Measurements from ENCODE around the gene KIF13A. TPM values are rescaled to one million over a fixed set of nuclear protein-coding genes. Genes with fewer than 3 reads are reported as not detected.
"Not testable (repeated sequence)": the region's sequence is repeated elsewhere in the genome, so short reads cannot be mapped to it uniquely, and the experiment has no call there.

Gene KIF13A
- polyA plus RNA-seq, 1 donor: 34.1 TPM

DNA sequence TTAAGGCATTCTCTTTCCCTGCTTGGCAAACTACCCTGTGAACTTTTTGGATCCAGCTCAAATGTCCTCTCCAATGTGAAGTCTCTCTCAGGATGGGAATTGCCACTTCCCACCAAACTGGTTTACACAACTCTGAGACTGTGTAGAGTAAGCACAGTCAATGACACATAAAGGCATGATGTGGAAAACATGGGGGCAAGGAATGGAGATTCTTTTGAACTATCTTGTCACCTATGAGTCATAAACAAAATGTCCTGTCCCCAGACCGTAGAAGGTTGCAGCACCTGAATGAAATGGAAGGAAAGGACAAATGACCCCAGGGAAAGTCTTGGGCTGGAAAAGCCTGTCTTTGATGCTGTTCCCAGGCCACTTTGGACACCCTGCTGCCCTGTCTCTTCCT is 11.0 kb upstream of the KIF13A start:
- no peak for DNase-seq (ENCODE audit: low read depth)

DNA sequence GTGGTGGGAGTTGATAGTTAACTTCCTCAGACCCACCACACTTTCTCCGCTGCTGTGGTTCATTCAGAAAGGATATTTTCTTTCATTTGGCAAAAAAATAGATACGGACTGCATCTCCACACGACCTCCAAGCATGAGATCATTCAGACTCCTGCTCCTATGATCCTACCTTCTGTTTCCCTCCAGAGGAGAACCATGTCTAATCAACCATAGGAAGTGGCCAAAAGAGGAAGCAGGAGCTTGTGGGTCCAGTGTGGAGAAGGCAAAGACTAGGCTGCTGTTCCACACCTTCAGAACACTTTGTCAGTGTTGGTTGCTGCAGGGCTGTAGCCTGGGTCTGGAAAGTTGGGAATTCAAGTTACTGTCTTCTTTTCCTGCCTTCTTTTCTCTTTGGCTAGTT is 10.6 kb upstream of the KIF13A start:
- DNase-seq (ENCODE audit: low read depth): no peak

DNA sequence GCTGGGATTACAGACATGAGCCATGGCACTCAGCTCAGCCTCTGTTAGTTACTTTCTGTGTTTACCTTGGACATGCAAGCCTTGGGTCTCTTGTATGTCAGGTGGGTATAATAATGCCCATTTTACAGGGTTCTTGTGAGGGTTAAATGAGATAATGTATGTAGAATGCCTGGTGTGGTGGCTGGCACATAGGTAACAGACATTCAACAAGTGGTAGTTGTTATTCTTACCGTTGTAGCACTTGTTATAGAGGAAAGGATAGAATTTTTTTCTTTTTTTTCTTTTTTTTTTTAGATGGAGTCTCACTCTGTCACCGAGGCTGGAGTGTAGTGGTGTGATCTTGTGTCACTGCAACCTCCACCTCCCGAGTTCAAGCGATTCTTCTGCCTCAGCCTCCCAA is 8.0 kb upstream of the KIF13A start:
- no peak for DNase-seq (ENCODE audit: low read depth)

DNA sequence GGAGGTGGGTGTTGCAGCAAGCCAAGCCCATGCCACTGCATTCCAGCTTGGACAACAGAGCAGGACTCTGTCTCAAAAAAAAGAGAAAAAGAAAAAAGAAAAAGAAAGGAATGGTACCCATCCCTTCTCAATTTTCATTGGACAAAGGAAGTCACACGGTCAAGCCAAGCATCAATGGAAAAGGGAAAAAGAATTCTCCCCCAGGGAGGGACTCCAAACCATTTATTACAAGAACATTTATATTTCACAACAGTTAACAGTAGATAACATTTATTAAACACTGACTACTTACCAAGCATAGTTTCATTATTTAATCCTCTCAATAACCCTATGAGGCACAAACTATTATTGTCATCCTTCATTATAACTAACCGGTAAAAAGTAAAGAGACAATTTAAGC is 6.6 kb upstream of the KIF13A start:
- DNase-seq (ENCODE audit: low read depth): no peak

DNA sequence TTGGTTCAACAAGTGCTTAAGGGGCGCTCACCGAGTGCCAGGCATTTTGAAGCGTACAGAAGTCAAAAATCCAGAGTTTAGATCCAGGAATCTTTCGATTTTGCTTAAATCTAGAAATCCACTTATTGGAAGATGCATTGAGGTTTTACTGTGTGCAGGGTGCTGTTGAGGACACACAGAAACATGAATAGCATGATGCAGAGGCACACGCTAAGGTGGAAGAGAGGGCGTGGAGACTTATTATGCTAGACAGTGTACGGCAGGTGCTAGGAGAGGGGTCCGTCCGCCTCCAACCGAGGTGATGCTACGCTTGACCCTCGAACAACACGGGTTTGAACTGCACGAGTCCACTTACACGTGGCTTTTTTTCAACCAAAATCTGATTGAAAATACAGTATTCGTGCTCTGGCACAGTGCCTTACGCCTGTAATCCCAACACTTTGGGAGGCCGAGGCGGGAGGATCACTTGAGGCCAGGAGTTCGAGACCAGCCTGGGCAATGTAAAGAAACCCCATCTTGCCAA is 1.0 kb upstream of the KIF13A start:
- DNase-seq (ENCODE audit: low read depth): no peak

DNA sequence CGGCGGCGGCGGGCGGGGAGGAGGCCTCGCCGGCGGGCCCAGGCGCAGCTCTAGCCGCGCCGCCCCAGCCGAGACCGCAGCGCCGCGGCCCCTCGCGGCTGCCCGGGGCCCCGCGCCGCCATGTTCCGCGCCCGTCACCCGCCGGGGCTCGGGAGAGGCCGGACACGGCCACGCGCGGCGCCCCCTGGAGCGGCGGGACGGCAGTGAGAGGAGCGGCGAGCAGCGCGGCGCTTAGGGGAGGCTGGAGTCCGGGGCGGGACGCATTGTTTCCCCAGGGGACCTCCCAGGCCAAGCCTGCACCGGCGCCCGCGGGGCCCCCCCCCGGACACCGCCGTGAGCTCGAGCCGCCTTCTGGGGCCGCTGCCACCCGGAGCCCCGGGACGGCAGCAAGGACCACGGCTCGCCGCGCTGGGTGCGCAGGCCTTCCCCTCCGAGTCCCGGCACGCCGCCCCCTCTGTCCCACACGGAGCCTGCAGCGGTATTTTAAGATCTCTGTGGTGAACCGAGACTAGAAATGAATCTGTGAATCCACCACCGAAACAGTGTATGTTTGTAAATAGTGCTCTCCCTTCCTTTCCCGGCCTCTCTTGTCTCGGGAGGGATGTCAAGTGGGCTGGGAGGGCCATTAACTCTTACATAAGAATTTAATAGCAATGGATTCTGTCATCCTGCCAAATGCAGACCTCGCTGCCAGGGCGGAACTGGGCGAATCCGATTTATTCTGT is 424 bp upstream of the KIF13A start:
- no peak for DNase-seq (ENCODE audit: low read depth)

DNA sequence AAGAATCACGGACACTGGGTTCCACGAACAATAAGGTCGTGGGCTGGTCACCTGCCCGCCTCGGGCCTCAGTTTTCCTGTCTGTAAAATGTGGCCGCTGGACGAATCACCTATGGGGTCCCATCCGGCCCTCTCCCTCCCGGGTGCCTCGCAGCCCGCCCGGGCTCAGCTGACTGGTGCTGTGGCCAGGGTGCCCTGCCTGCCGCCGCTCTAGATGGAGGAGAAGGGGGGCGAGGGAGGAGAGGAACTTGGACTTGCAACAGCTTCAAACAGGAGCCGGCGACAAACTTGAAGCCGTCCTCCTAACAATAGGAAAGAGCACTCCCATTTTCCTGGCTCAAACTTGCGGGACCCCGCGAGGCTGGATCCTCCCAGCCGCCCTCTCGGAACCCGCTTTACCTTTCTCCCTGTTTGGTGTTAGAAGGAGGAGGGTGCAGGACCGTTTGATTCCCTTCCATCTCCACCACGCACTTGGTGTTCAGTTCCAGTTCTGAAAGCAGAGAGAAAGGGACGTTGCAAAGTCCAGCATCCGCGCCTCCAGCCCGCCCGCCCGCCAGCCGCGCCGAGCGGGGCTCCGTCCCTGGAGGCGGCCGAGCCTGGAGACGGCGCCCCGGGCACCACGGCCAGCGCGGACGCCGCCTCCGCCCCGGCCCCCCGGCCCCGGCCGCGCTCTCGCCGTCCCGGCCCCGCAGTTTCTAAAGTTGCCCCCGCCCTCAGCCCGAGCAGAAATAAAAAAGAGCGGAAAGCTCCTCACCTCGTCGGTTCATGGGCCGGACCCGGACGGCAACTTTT is 584 bp downstream of the KIF13A start:
- DNase-seq (ENCODE audit: low read depth): no peak

DNA sequence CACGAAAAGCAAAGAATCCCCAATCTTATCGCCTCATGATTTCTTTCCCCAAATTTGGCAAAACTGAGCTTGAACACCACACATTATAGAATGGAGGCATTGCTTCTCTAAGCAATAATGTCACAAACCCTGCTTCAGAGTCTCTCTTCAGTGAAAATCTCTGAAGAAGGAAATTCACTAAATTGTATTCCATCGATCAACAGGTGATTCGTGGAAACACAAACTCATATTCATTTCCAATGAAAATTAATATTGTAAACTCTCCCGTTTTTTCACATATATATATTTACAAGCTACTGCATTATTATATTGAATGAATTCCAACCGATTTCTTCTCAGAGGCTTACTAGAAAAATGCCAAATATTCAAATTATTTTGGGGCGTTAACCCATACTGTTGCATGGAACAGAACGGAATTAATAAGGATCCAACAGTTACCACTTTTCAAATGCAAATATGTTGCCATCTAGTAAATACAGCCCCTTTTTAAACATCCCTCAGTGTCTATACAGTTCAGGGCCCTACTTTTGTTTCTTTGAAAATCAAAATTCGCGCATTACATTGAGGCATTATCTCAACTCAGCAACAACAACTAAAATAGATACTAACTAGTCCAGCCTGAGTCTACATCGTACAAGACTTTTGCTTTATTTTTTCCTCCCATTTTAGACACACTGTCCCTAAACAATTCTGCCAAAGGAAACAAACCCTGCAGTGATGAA is 1.3 kb downstream of the KIF13A start:
- no peak for DNase-seq (ENCODE audit: low read depth)

DNA sequence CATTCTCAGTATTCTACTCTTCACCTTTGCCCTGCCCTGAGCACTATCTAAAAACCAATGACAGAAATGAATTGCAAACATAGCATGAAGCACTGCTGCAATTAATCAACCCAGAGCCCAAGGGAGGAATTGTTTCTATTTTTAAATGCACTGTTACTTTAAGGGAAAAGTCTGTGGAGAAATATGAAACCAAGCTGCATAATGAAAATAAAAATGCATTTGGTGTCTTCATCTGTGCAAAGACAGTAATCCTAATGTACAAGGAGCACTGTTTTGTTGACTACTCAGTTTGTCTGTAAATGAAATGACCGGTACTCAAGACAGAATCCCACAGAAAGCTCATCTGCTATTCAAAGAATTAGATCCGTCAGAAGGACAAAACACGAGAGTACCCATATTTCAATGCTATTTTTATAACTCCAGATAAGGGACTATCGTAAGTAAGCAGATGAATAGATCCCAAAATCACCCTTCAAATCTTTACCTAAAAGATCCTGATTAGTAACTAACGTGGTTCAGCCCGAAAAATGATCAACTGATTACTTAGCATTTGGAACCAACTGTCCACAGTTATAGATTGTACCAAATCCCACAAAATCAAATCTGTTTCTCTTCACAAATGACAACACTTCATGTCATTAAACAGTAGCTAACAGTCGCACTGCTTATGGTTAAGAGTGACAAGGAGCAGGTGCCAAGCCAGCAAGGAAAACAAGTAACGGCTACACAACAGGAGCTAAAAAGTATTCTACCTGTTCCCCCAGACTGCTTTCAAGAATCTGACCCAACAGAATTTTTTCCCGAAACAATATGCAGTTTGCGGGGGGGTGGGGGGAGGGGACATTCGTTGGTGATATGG is 2.4 kb downstream of the KIF13A start:
- no peak for DNase-seq (ENCODE audit: low read depth)

DNA sequence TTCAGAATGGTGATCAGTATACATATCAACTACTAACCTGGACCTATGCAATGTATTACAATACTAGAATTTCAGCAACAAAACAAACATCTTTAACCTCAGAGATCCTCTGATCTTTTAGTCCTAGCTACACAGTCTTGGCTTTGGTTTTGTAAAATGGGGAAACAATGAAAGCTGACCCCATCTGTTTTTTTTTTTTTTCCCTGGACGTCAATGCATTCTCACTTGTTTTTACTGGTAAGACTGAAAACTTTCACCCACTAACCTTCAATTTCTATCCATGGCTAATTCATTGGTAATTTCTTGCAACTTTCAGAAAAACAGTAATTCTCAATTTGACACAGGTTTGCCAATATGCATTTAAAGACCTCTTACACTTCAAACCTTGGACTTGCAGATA is 3.0 kb downstream of the KIF13A start:
- no peak for DNase-seq (ENCODE audit: low read depth)

DNA sequence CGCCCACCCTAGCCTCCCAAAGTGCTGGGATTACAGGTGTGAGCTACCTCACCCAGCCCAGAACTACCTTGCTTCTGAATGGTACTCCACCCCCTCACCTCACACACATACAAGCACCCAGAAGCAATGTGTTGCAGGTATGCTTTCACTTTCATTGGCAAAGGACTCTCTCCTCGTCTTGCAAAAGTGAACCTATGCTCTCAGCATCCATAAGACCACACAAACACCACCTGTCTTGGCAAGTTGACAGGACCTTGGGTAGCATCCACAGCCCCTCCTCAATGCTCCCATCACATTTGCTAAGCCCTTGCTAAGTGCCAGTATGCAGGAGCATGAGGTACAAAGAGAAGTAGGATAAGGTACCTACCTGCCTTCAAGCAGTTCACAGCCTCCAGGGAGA is 3.7 kb downstream of the KIF13A start:
- DNase-seq (ENCODE audit: low read depth): no peak

DNA sequence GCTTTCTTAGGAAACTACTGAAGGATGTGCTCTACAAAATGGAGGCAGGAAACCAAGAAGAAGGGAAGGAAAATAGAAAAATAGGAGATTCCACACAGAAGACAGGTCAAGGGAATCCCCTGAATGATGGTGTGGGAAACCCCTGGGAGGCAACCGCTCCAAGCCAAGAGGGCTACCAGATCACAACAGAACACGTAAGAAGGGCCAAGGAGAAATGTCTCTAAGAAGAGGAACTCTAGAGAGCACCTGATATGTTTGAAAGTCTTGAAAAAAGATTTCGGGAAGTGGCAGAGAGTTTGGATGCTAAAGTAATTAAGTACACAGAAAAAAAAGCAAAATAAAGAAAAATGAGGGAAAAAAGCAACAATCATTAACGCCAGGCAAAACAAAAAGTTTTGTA is 7.1 kb downstream of the KIF13A start:
- DNase-seq (ENCODE audit: low read depth): no peak

DNA sequence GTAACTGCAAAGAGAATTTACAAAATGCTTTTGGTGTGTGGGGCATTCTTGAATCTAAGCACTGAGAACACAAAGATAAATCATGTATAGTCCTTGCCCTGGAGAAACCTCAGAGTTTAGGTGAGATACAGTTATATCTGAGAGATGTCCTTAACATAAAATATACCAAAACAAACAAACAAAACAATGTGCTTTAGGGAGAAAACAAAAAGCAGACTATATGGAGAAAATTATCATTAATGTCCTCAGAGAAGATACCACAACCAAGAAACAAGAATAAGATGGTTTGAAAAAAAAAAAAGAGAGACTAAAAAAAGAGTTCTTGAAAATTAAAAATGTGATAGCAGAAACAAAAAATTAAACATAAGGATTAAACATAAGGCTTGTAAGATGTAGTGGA is 8.0 kb downstream of the KIF13A start:
- DNase-seq (ENCODE audit: low read depth): no peak

DNA sequence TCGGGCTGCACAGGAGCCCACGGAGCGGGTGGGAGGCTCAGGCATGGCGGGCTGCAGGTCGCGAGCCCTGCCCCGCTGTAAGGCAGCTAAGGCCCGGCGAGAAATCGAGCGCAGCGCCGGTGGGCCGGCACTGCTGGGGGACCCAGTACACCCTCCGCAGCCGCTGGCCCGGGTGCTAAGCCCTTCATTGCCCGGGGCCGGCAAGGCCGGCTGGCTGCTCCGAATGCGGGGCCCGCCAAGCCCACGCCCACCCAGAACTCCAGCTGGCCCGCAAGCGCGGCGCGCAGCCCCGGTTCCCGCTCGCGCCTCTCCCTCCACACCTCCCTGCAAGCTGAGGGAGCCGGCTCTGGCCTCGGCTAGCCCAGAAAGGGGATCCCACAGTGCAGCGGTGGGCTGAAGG is 11.2 kb downstream of the KIF13A start:
- DNase-seq (ENCODE audit: low read depth): not testable (repeated sequence)

DNA sequence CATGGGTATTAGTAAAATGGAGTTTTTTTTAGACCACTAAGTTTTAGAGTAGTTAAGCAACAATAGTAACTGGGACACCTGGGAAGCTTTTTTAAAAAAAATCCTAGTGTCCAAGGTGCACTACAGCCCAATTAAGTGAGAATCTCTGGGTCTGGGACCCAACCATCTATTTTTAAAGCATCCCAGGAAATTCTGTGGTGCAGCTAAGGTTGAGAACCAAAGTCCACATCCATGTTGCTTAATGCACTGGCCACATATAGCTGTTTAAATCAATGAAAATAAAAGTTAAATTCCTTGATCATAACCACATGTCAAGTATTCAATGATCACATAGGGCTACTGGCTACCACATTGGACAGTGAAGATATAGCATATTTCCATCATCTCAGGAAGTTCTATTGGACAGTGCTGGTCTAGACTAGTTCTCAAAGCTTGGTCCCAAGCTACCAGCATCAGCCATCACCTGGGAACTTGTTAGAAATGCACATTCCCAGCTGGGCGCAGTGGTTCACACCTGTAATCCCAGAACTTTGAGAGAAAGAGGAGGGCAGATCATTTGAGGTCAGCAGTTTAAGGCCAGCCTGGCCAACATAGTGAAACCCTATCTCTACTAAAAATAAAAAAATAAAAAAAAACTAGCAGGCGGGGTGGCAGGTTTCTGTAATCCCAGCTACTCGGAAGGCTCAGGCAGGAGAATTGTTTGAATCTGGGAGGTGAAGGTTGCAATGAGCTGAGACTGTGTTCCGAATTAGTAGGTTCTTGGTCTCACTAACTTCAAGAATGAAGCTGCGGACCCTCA is 12.7 kb downstream of the KIF13A start:
- DNase-seq (ENCODE audit: low read depth): no peak

DNA sequence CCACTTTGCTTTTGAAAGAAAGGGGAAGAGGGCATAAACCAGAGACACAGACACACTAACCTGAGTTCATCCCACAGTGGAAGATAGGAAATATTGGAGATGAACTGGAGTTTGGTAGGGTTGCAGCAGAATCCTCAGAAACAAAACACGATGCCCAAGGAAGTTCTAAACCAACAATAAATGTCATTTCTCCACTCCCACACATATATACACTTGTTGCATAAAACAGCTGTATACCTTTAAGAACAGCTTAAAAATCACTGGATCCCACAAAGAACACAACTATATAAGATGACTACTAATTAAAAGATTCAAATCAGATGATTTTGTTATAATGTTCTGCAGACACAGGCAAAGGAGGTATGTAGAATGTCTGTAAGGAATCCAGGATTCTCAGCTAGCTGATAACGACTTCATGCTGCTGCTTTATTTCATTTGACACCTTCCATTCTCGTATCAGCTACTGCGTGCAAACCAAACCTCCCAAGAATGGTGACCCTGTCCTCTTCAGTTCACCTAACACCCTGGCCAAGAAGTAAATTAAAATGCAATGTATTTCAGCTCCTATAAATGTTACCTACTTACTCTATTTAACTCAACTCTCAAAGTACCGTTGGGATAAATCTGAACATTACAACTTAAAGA is 14.3 kb downstream of the KIF13A start:
- DNase-seq (ENCODE audit: low read depth): no peak

DNA sequence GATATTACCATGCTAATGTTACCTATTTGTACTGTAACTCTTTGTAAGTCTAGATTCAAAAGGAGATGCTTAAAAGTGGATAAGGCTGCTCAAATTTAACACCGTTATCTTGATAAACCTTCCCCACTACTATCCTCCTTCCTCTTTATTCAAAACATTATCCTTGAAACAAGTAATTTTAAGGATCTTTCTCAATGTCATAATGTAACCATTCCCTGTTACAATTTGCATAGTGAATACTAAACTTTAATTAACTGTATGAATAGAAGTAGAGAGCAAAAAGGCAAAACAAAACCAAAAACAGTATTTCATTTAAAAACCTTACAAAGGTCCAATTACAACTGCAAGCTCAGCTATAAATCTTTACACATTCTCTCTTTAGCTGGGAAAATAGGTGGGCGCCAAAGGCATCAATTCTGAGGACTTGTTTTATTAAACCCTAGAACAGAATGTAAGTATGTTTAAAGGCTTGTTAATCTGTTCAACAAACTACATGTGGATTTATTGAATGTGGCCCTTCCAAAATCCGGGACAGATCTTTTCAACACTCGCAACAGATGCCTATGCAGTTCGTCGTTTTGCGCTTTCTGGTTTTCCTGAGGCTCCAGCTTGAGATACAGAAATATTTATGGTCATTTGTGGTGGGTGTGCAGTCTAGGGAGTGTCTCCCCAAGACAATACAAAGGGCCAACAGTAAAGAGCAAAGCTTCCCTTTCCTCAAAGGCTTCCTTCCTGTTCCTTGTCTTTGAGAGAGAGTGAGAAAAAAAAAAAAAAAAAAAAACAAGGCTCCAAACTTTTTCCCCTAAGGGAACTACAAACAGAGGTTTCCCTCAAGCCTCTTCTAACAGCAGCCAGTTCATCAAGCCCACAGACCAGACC is 15.1 kb downstream of the KIF13A start:
- no peak for DNase-seq (ENCODE audit: low read depth)

DNA sequence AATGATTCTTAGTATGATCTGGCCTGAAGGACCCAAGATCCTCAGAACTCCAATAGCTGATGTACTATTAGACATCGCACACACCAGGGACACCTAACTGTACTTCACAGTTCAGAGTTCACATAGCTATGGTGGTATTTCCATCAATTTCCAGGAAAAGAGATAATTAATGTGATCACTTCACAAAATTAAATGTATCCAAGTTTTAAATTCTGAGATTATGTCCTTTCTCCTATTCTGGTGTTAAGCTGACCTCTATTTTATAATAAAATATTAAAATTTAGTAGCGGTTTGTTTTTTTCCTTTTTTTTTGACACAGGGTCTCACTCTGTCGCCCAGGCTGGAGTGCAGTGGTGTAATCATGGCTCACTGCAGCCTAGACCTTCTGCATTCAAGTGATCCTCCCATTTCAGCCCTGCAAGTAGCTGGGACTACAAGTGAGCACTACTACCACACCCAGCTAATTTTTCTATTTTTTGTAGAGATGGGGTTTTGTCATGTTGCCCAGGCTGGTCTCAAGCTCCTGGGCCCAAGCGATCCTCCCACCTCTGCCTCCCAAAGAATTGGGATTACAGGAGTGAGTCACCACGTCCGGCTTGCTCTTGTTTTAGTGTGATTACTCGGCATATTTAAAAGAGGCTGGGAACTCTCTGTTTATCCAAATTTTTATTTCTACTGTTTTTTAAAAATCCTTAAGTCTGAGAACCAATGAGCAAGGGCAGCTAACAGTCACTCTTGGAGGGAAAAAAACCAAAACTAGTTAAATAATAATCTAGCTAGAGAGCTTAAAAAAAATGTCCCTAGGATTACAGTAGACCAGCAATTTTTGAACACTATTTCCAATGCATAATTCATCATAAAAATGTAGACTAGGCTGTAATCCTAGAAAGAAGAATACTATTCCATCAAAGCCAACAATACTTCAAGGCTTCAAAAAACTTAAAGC is 16.0 kb downstream of the KIF13A start:
- DNase-seq (ENCODE audit: low read depth): no peak

Data from forelimb muscle (tissue), 1 donor.